ENCODE measurements around the gene MILR1.

DNA sequence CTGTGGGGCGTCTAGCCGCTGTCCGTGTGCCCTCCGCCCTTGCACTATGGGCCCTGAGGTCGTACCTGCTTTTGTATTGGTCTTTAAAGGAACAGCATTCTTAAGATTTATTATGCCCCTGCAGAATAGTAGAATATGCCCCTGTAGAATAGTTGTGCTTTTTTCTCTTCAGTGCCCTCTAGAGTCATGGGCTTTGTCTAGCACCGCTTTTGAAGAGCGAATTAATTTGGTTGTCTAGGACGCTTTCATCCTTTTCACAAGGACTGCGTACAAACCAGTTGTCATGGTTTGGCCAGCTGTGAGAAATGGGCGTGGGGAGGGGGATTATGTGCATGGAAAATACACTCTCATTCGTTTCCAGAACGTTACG, 58.5 kb downstream of the MILR1 start:
- TF ChIP-seq, protein P1, sequence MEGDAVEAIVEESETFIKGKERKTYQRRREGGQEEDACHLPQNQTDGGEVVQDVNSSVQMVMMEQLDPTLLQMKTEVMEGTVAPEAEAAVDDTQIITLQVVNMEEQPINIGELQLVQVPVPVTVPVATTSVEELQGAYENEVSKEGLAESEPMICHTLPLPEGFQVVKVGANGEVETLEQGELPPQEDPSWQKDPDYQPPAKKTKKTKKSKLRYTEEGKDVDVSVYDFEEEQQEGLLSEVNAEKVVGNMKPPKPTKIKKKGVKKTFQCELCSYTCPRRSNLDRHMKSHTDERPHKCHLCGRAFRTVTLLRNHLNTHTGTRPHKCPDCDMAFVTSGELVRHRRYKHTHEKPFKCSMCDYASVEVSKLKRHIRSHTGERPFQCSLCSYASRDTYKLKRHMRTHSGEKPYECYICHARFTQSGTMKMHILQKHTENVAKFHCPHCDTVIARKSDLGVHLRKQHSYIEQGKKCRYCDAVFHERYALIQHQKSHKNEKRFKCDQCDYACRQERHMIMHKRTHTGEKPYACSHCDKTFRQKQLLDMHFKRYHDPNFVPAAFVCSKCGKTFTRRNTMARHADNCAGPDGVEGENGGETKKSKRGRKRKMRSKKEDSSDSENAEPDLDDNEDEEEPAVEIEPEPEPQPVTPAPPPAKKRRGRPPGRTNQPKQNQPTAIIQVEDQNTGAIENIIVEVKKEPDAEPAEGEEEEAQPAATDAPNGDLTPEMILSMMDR (IDR thresholded peaks at IDR 0.05) = peak; percentile 57
- TF ChIP-seq FOSL2 (IDR thresholded peaks at IDR 0.05) (no peak), FOSL2 (CRISPR knock-in tag; IDR thresholded peaks at IDR 0.05) (no peak), POLR2AphosphoS2 (conservative IDR thresholded peaks at IDR 0.05; ENCODE audit: low read length) (no peak)

Data from A549 (cell line).